Heart right ventricle (tissue), 16 donors: ENCODE measurements around the gene BFSP1. TPM values are rescaled to one million over a fixed set of nuclear protein-coding genes. Genes with fewer than 3 reads are reported as not detected.
A peak's percentile ranks its signal among the peaks of the same experiment; 100 is the strongest.

ENCODE experiments used
- ATAC-seq, 8 donors: fragments of 200-7000 bp; cut with Tn5 transposase; one replicate each; pipeline ENCODE4 v1.9.1; 2020; ENCODE audit warnings: mild to moderate bottlenecking in 8 of 8, moderate library complexity in 8 of 8, moderate number of reproducible peaks in 1 of 8
- DNase-seq, 2 donors: peaks; one replicate each; pipeline ENCODE4 v3.0.0-alpha.2; 2020
- H3K27ac ChIP-seq, 10 donors: fragments of 200-600 bp; sonication (generic) in 2 of 10; one replicate each; pipeline versions ENCODE4 v1.5.0 to v1.8.0; 2020 to 2022; ENCODE audit warnings: mild to moderate bottlenecking in 3 of 10
- H3K27me3 ChIP-seq, 7 donors: fragments of 200-600 bp; one replicate each; pipeline ENCODE4 v1.8.0; 2021 to 2022; ENCODE audit warnings: mild to moderate bottlenecking in 2 of 7
- H3K36me3 ChIP-seq, 9 donors: fragments of 200-600 bp; sonication (generic) in 1 of 9; one replicate each; pipeline versions ENCODE4 v1.5.0 to v1.8.0; 2020 to 2022; ENCODE audit warnings: mild to moderate bottlenecking in 2 of 9
- H3K4me1 ChIP-seq, 9 donors: fragments of 200-600 bp; sonication (generic) in 1 of 9; one replicate each; pipeline versions ENCODE4 v1.5.0 to v1.8.0; 2020 to 2022; ENCODE audit warnings: mild to moderate bottlenecking in 4 of 9
- H3K4me3 ChIP-seq, 10 donors: fragments of 200-600 bp; sonication (generic) in 2 of 10; one replicate each; pipeline versions ENCODE4 v1.5.0 to v1.8.0; 2020 to 2022; ENCODE audit warnings: mild to moderate bottlenecking in 7 of 10, moderate library complexity in 2 of 10
- H3K9me3 ChIP-seq, 11 donors: fragments of 200-600 bp in 10 of 11; sonication (generic) in 2 of 11; one replicate each; pipeline versions ENCODE4 v1.5.0 to v1.8.0; 2013 to 2022; ENCODE audit warnings: mild to moderate bottlenecking in 2 of 11, control low read depth in 1 of 11, moderate library complexity in 1 of 11
- CTCF ChIP-seq, 9 donors: fragments of 200-600 bp; sonication (generic) in 2 of 9; IDR thresholded peaks; one replicate each; pipeline versions ENCODE4 v1.5.0 to v1.8.0; 2021 to 2022; ENCODE audit warnings: antibody characterized with exemption in 9 of 9, mild to moderate bottlenecking in 5 of 9, moderate library complexity in 1 of 9
- WGBS, 2 donors: extraction: QIAGEN DNeasy Blood & Tissue Kit; methylation state at CpG; one replicate each; pipeline ENCODE4 v1.1.7; 2013; ENCODE audit warnings: inconsistent platforms in 1 of 2; 5-methylcytosine and 5-hydroxymethylcytosine counted together
- intact Hi-C, 10 donors: fragments of 100-400 bp; cut with DNase I; formaldehyde crosslinking; loops; one replicate each; pipeline versions ENCODE4 v1.11.1 to v1.14.2; 2022
- polyA plus RNA-seq, 2 donors: library from polyadenylated mRNA; stranded (reverse); fragments of 200-250 nt; gene quantifications; one replicate each; pipeline ENCODE4 v1.2.3, GENCODE V29; 2013
- total RNA-seq, 10 donors: library from RNA; stranded (reverse); fragmentation: NEBNext Ultra II Directional in 3 of 10; extraction: Animal tissue kit (Norgen Biotek cat#: 25700) in 3 of 10; gene quantifications; one replicate each; pipeline versions ENCODE4 v1.2.1 to v1.2.4, GENCODE V29; 2021 to 2023
- donor health status: Arrhythmogenic right ventricular cardiomyopathy.
- donor health status: ischemic (EF 13 %, LVEDD 7.1; RV severe dilation, severe dysfunction).
- donor health status: healthy with polysubstance abuse.
- donor health status: DM: no; HTN: yes; CAD: no.
- donor health status: DM: no; HTN: no; CAD: no.
- donor health status: ischemic (EF 25% LVEDD 6.9; RV normal size, moderate dysfunction).
- donor health status: ischemic (EF 25% LVEDD 5.7; RV mildly dilated, moderate dysfunction).
- donor health status: healthy.
- donor health status: DM: yes; HTN: yes; CAD: no.
- donor health status: Ischemic cardiomyopathy.
- donor health status: ischemic (EF 35%, LVEDD 5.7; RV mildly dilated, moderate dysfunction).
- donor health status: nonischemic (EF 11% LVEDD 7.7; RV severe dilation, severe dysfunction).
- donor health status: DM: yes; HTN: yes; CAD: no.
- donor health status: PGD.
- donor health status: ischemic (EF 29% LVEDD 5.4; RV normal size, mild dysfunction).
- donor health status: nonischemic (EF 23%, LVEDD 6.1; RV moderate dilation, normal function).

Gene BFSP1
- total and polyA plus RNA-seq, 12 donors: 0.19 to 1.9 (median 0.61) TPM

DNA sequence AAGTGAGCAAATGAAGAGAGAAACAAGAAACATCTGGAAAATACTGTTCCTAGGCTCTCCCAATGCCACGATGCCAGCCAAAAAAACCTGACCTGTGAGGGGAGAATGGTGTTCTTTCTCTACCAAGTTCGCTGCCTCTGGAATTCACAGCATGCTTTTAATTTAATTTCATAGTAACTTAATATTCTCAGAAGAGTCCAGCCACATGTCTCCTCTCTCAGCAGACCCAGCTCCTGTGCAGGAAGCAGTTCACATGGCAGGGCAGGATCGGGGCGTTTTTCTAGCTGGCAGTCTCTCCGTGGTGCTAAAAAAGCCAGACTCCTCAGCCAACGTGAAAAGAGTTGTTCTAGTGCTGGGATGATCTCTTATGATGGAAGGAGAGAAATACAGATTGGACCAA, 57.5 kb downstream of the BFSP1 start:
- H3K27me3 ChIP-seq: no peaks in the 10 kb centered on the region
- no peak overlapping the region for H3K27ac ChIP-seq
- H3K9me3 ChIP-seq: no peaks in the 10 kb centered on the region
- DNase-seq (no peak), ATAC-seq (no peak)
- 84 to 86% methylated on average over 6 of the region's 6 CpGs for WGBS, 2 donors
- H3K36me3 ChIP-seq: no peaks in the 10 kb centered on the region
- no peaks in the 10 kb centered on the region for H3K4me1 ChIP-seq
- intact Hi-C loops: no loop called here
- TF ChIP-seq CTCF (IDR thresholded peaks at IDR 0.05): no peak
- no peak overlapping the region for H3K4me3 ChIP-seq

DNA sequence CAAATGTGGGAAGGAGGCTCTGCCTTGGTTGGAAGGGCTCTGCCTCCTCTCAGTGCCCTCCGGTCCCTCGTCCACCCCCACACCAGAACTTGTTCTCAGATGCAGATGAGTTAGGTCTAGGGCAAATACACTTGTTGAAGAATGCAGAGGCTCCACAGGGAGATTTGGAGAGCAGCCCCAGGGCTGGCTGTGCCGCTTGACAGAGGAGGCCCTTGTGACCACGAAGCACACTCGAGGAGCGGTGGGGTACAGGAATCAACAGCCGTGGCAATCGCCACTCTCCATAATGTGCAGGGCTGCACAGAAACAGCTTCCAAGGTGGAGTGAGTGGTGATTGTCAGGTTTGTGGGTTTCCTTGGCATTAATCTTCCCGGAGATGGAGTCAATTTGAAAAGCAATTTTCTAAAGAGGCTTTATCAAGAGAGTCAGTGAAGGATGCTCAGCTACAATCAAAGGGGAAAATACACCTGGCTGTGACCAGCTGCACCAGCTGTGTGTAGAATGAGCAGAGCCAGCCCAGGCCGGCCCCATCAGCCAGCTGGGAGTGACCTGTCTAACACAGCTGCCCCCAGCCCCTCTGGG, 59.5 kb downstream of the BFSP1 start:
- no peaks in the 10 kb centered on the region for H3K27me3 ChIP-seq
- H3K4me1 ChIP-seq: no peaks in the 10 kb centered on the region
- ATAC-seq (peak in 1 of 8 donors; percentile 39), DNase-seq (no peak)
- WGBS, 2 donors: 80 to 82% methylated on average over 10 of the region's 10 CpGs
- no peaks in the 10 kb centered on the region for H3K9me3 ChIP-seq
- H3K36me3 ChIP-seq: no peaks in the 10 kb centered on the region
- H3K4me3 ChIP-seq: no peak overlapping the region
- no peak for TF ChIP-seq CTCF (IDR thresholded peaks at IDR 0.05)
- H3K27ac ChIP-seq: no peak overlapping the region
- intact Hi-C loops: no loop called here

- Histone ChIP-seq H3K4me1 (no peaks in the 10 kb centered on the region), H3K36me3 (no peaks in the 10 kb centered on the region), H3K9me3 (no peaks in the 10 kb centered on the region), H3K27me3 (no peaks in the 10 kb centered on the region), H3K27ac (no peak overlapping the region), H3K4me3 (no peak overlapping the region)
- ATAC-seq (no peak), DNase-seq (no peak)
- WGBS, 2 donors: 73 to 76% methylated on average over 9 of the region's 9 CpGs
- no peak for TF ChIP-seq CTCF (IDR thresholded peaks at IDR 0.05)
- intact Hi-C loops: no loop called here
Measured at GRCh38 chr20:17470973-17471372, 60.2 kb downstream of the BFSP1 start.

DNA sequence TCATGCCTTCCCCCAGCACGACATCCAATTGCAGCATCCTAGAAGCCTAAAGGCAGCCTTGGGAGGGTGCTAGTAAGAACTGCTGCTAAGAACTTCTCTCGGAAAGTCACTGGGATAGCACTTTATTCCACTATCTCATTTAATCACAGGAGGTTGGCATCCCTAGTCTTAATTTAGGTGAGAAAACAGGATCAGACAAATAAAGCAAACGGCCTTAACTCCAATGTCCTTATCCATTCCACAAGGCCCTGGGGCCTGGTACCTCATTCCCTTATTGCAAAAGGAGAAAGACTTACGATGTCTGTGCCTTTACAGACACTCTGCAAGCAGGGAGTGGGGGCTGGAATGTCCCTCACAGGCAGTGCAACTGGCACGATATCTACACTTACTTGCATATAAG, 60.7 kb downstream of the BFSP1 start:
- H3K4me1 ChIP-seq: no peaks in the 10 kb centered on the region
- DNase-seq: no peak
- H3K27me3 ChIP-seq: no peaks in the 10 kb centered on the region
- no peaks in the 10 kb centered on the region for H3K36me3 ChIP-seq
- 89% methylated on average over 5 of the region's 5 CpGs for WGBS, 2 donors
- no peak overlapping the region for H3K4me3 ChIP-seq
- no peak for ATAC-seq
- no peak overlapping the region for H3K27ac ChIP-seq
- intact Hi-C loops: no loop called here
- TF ChIP-seq CTCF (IDR thresholded peaks at IDR 0.05): no peak
- no peaks in the 10 kb centered on the region for H3K9me3 ChIP-seq
